ENCODE measurements around the gene AGXT2.
"Not testable (repeated sequence)": the region's sequence is repeated elsewhere in the genome, so short reads cannot be mapped to it uniquely, and the experiment has no call there.

AGXT2 gene

GRCh38 chr5:35012796-35013195, 35.0 kb downstream of the AGXT2 start:
- DNase-seq (ENCODE audit: low spot score), result no peak

DNA sequence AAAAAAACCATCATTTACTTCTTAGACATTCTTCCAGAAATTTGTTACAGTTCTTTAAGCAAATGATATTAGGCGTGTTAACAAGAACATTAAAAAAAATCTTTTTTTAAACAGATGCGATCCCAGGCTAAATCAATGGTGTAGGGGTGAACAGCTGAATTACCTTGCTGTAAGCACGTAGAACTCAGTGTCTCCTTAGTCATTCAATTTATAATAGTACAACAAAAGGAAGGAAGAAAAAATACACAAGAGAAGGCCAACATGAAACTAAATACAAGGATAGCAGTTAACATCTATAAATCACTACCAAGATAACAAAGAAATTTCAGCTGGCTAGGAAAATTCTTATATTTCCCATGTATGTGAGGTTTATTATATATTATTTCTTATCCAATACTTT, 35.4 kb downstream of the AGXT2 start:
- no peak for DNase-seq (ENCODE audit: low spot score)

- DNase-seq (ENCODE audit: low spot score), result no peak
Measured at GRCh38 chr5:35010676-35011075, 37.1 kb downstream of the AGXT2 start.

DNA sequence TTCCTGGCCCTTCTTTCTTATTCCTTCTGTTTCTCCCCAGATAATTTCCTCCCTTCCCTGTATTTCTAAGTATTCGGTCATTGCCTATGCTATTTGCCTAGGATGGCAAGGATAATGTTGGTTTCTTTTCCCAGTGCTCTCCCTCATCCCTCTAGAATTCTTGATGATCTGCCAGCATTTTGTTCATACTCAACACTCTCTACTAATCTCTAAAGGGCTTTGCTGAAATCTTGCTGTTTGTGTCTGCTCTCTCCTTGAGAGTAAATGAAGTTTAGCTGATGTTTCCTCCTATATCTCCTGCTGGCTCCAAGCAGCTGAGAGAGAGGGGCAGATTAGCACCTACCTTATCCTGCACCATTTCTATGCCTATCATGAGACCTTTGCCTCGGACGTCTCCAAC, 38.1 kb downstream of the AGXT2 start:
- no peak for DNase-seq (ENCODE audit: low spot score)

DNA sequence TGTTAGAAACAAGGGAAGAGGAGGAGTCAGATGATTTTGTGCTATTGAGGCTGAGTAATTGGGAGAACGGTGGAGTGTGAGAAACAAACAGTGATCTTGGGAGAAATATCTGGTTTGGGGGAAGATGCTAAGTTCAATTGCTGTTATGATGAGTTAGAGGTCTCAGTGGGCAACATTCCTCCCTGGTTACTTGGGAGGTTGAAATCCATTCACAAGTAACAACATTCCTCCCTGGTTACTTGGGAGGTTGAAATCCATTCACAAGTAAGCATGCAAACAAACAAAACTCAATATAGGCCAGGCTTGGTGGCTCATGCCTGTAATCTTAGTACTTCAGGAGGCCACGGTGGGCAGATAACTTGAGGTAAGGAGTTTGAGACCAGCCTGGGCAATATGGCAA, 38.7 kb downstream of the AGXT2 start:
- DNase-seq (ENCODE audit: low spot score), result no peak

- no peak for DNase-seq (ENCODE audit: low spot score)
Measured at GRCh38 chr5:35004771-35005170, 43.0 kb downstream of the AGXT2 start.

GRCh38 chr5:35004200-35004599, 43.5 kb downstream of the AGXT2 start:
- DNase-seq (ENCODE audit: low spot score), result no peak

GRCh38 chr5:35003018-35003957, 44.5 kb downstream of the AGXT2 start:
- peak; percentile 70 for DNase-seq (ENCODE audit: low spot score)

DNA sequence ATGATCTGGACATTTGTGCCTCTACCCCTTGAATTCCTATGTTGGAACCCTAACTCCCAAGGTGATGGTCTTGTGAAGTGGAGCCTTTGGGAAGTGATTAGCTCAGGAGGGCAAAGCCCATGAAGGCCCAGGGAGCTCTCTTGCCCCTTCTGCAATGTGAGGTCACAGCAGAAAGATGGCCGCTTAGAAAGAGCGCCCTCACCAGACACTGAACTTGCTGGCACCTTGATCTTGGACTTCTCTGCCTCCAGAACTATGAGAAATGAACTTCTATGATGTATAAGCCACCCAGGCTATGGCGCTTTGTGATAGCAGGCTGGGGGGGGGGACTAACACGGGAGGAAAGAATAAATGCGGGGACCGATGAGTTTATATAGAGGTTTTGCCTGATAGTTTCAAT, 45.3 kb downstream of the AGXT2 start:
- DNase-seq (ENCODE audit: low spot score), result no peak

GRCh38 chr5:35001842-35002241, 45.9 kb downstream of the AGXT2 start:
- DNase-seq (ENCODE audit: low spot score), result no peak

DNA sequence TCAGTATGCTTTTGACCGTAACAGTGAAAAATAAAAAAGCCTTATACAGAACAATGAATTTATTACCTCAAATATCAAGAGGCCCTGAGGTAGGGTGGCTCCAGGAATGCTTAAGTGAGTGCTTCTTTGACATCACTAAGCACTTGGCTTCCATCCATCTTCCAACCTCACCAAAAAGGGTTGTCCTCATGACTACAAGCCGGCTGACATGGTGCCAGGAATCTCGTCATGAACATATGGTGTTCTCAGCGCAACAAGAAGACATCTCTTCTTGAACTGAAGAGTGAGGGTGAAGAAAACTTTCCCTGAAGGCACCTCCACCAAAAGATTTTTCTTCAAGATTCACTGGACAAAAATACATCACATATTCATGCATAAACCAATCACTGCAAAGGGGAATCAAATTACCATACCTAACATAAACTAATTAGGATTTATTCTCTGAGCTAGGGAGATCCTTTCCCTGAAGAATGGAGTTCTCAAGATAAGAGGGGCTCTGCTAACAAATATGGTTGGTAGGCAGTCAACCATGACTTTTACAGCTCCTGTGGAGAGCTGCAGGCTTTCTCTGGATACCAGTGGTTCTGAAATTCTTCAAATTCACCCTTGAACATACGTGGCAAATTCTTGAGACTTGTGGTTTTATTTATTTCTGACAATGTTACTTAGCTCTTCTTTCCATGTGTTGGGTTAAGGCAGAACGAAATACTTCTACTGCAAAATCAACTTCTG, 49.5 kb downstream of the AGXT2 start:
- DNase-seq (ENCODE audit: low spot score), result no peak

DNA sequence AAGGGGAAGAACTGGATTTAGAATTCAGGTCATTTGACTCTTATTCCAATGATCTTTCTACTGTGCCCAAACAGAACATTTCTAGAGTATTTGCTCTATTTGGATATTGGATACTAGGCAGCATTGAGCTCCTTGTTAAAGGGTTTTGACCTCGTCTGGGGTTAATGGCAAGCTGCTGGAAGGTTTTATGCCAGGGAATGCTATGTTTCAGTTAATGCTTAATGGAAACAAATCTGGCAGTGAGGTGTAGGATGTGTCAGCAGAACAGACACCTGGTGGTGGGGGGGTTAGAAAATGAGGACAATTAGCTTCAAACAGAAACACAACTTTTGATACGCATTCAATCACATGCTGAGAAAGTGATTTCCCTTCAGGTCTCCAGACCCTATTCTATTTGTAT, 51.5 kb downstream of the AGXT2 start:
- DNase-seq (ENCODE audit: low spot score), result no peak

DNA sequence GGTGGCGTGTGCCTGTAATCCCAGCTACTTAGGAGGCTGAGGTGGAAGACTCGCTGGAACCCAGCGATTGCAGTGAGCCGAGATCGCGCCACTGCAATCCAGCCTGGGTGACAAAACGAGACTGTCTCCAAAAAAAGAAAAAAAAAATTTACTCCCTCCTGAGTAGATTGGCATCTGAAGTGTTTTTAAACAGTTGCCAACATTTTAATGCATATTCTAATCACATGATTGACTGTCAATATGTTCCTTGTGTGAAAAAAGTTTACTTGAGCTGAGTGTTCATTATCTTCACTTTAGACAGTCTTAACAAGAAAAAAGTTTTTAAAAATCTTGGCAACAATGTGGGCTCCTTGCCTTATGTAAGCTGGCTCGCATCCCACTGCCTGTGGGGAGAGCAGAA, 53.8 kb downstream of the AGXT2 start:
- no peak for DNase-seq (ENCODE audit: low spot score)

- DNase-seq (ENCODE audit: low spot score), result no peak
Measured at GRCh38 chr5:34991486-34992238, 56.1 kb downstream of the AGXT2 start.

DNA sequence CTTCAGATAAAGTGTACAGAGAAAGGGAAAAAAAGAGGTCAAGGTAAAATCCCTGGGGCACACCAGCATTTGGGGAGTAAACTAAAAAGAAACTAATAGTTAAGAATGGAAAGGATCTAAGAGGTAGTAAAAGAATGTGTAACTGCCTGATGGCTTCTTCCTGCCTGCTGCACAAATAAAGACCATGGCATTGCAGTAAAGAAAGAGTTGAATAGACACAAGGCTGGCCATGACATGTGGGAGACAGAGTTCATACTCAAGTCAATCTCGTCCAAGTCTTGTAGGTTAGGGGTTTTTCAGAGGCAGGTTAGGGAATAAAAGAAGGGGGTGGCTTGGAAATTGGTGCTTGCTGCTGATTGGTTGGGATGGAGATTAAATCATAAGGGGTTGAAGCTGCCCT, 60.8 kb downstream of the AGXT2 start:
- no peak for DNase-seq (ENCODE audit: low spot score)

DNA sequence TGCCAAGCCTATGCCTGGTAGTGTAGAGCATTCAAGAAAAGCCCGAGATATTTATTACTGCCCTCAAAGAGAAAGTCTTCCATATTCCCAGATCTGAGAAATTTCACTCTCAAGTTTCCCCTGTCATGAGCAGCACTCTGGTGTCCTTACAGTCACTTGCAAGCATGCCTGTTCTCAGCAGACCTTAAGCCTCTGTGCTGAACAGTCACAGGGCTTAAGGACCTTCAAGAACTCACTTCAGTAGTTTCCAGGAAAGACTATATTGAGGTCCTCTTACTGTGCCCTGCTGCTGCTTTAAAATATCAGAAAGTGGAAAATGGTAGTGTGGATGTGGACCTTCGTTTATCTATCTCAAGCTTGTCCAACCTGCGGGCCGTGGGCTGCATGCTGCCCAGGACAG, 64.9 kb downstream of the AGXT2 start:
- DNase-seq (ENCODE audit: low spot score), result no peak

DNA sequence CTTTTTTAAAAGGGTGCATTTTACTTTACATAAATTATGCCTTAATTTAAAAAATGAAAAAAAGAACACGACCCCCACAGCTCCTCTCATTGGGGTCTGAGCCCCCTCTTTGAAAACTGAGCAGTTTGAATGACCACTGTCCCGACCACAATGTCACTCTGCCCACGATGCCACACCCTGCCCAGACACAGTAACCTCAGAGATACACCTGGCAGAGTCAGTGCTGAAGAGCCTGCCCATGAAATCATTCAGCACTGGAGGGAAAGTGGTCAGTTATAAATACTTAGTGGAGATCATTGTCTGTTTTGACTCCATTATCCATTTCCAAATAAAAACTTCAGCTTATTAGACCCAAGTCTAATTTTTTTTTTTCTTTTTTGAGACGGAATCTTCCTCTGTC, 69.1 kb downstream of the AGXT2 start:
- DNase-seq (ENCODE audit: low spot score), result no peak

DNA sequence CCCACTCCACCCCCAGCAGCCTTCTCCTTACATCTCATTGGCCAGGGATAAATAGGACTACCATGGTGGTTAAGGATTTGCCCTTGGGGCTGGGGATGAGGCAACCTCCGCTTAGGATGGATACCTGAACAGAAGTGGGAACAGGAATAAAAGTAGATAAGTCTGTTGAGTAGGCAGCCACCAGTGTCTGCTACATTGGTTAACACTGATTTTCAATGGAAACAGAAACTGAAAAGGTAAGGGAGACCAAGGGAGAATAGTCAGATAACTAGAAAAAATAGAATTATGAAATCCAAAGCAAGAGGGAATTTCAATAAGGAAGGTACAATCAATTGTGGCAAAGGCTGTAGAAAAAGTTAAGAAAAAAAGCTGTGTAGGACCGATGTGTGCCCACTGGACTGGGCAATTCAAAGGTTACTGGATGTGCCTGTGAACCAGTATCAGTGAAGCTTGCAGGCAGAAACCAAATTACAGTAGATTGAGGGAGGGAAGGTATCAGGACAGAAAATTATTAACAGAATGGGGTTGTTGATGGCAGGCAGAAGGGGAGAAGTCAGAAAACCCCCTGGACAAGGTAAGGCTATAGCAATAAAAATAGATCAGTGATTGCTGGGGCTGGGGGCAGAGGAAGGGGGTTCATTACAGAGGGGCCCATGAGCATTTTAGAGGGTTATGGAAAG, 69.7 kb downstream of the AGXT2 start:
- DNase-seq (ENCODE audit: low spot score), result no peak

DNA sequence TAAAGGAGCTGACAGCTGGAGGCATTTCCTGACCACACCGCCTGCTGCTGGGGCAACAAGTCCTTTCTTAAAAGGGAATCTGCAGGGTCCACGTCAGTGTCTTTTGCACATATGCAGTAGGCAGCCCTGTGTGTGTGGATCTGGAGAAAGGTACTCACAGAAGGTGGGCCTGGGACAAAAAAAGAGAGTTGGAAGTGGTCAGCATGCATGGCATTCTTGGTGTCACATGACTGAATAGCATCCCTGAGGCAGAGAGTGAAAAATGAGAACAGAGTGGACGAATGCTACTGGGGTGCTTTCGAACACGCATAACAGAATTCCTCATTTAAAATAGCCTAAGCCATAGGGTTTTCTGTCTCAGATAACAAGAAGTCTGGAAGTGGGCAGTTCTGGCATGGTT, 71.4 kb downstream of the AGXT2 start:
- no peak for DNase-seq (ENCODE audit: low spot score)

GRCh38 chr5:34971655-34972054, 76.1 kb downstream of the AGXT2 start:
- not testable (repeated sequence) for DNase-seq (ENCODE audit: low spot score)

DNA sequence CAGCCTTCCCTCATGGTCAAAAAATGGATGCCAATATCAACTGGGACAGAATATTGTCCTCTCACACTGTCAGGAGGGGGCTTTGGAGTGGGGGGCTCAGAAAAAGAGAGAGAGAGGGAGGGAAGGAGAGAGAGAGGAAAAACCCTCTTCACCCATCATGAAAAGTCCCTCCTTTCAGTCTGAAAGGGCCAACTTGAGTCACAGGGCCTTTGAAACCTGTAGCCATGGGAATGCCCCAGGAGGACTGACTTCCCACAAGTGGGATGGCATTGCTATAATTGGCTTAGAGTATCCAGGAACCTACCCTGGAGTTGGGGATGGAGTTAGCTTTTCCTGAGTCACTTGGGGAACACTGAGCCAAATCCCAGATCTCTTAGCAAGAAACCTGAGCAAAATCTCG, 77.2 kb downstream of the AGXT2 start:
- no peak for DNase-seq (ENCODE audit: low spot score)

DNA sequence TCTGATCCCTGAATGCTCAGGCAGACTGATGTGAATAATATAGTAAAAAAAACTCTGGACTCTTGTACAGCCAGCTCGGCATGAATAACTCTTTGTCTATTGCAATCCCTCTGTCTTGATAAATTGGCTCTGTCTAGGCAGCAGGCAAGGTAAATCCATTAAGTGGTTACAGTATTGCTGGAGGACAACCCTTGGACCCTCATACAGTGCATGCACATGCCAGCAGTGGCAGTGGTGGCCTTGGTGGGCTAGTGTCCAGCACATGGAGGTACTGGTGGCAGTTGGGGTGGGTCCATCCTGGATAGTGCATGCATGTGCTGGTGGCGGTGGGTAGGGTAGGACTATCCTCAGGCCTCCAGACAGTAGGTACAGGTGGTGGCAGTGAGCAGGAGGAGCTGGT, 79.5 kb downstream of the AGXT2 start:
- no peak for DNase-seq (ENCODE audit: low spot score)
